Stomach (tissue), 4 donors: ENCODE data around the gene P2RY12.

ENCODE experiments used
- CTCF ChIP-seq, 7 experiments: fragments of 450-650 bp in 4 of 7; fragments of 200-600 bp in 3 of 7; sonication (generic) in 3 of 7; IDR thresholded peaks; one replicate each; pipeline ENCODE4 v1.5.1; 2016 to 2019; ENCODE audit warnings: antibody characterized with exemption in 7 of 7, control low read depth in 2 of 7, mild to moderate bottlenecking in 1 of 7
- POLR2A ChIP-seq, 4 donors: fragments of 450-650 bp; IDR thresholded peaks; one replicate each; pipeline ENCODE4 v1.6.1; 2016; ENCODE audit warnings: antibody characterized with exemption in 4 of 4, control low read depth in 2 of 4, mild to moderate bottlenecking in 1 of 4, moderate library complexity in 1 of 4

- TF ChIP-seq POLR2A (IDR thresholded peaks at IDR 0.05) (no peak), CTCF (IDR thresholded peaks at IDR 0.05) (no peak)
Observed at GRCh38 chr3:151407928-151408327, 23.4 kb upstream of the P2RY12 start.
